K562 (cell line): ENCODE measurements around the gene DCT. TPM values are rescaled to one million over a fixed set of nuclear protein-coding genes. Genes with fewer than 3 reads are reported as not detected.

ENCODE experiments used
- ATAC-seq: fragments of 200-7000 bp; cut with Tn5 transposase; 3 replicates; pipeline ENCODE4 v1.9.1; 2020; ENCODE audit warnings: moderate library complexity
- BruUV-seq: library from RNA; stranded (reverse); fragments of 400-500 nt; replicated peaks from 2 replicates; lab custom pipeline; 2021; lab: Mats Ljungman, UMichigan
- CTCF ChIA-PET: fragments of 300-600 bp; formaldehyde crosslinking; extraction: SDS; loops from one replicate; lab custom pipeline; 2021; ENCODE audit warnings: low intra/inter-chr PET ratio; lab: Yijun Ruan, JAX
- POLR2A ChIA-PET: fragments of 300-600, 350-650 bp; sonication (Branson Sonifier 250); formaldehyde crosslinking; extraction: SDS; loops from one replicate; lab custom pipeline; 2021; ENCODE audit warnings: antibody characterized with exemption, inconsistent platforms; lab: Yijun Ruan, JAX
- DNase-seq, 4 experiments: peaks; one replicate each; pipeline versions ENCODE4 v3.0.0 to v3.0.0-alpha.2; 2011 to 2018; ENCODE audit warnings: low spot score in 3 of 4, mixed read lengths in 3 of 4; ENCODE audit errors: extremely low read depth in 1 of 4
- FAIRE-seq: peaks from 2 replicates; lab custom pipeline; 2011; peaks lifted over from hg19 to GRCh38; lab: Jason Lieb, UNC
- H2AFZ ChIP-seq: 2 replicates; pipeline ENCODE4 v1.6.0; 2011; ENCODE audit warnings: low read depth, low read length, control low read depth, inconsistent platforms
- H3K27ac ChIP-seq: fragments of 200-600 bp; 3 replicates; pipeline ENCODE4 v1.8.0; 2011; ENCODE audit warnings: low read depth, mild to moderate bottlenecking, control low read depth, inconsistent platforms, low read length, moderate library complexity, mixed read lengths; ENCODE audit errors: extremely low read depth
- H3K27me3 ChIP-seq, 2 experiments: fragments of 300-600 bp in 1 of 2; 2 replicates in 1 of 2; 3 replicates in 1 of 2; pipeline versions ENCODE4 v1.6.0 to v1.8.0; 2011; ENCODE audit warnings: inconsistent platforms in 2 of 2, low read length in 2 of 2, mild to moderate bottlenecking in 1 of 2, mixed read lengths in 1 of 2, moderate library complexity in 1 of 2; ENCODE audit not compliant: control insufficient read depth in 2 of 2, insufficient read depth in 2 of 2
- H3K36me3 ChIP-seq: fragments of 300-600 bp; 3 replicates; pipeline ENCODE4 v1.8.0; 2011; ENCODE audit warnings: mild to moderate bottlenecking, low read length, inconsistent platforms; ENCODE audit not compliant: control insufficient read depth, insufficient read depth
- H3K4me1 ChIP-seq, 2 experiments: fragments of 200-600 bp in 1 of 2; replicated peaks in 1 of 2; 2 replicates in 1 of 2; 3 replicates in 1 of 2; pipeline versions ENCODE4 v1.5.1 to v1.8.0; 2011; ENCODE audit warnings: inconsistent platforms in 2 of 2, low read length in 2 of 2, mild to moderate bottlenecking in 1 of 2, mixed read lengths in 1 of 2, moderate library complexity in 1 of 2; ENCODE audit not compliant: control insufficient read depth in 2 of 2, insufficient read depth in 2 of 2
- H3K4me2 ChIP-seq: 2 replicates; pipeline ENCODE4 v1.6.1; 2011; ENCODE audit warnings: low read length, control low read depth, inconsistent platforms, mixed read lengths; ENCODE audit not compliant: insufficient read depth
- H3K4me3 ChIP-seq: fragments of 200-600 bp; sonication (generic), shearing (Covaris generic); 2 replicates; pipeline ENCODE4 v1.5.1; 2016; ENCODE audit warnings: control low read depth, inconsistent platforms
- H3K79me2 ChIP-seq: fragments of 200-600 bp; 3 replicates; pipeline ENCODE4 v1.8.0; 2011; ENCODE audit warnings: low read length, inconsistent platforms; ENCODE audit not compliant: control insufficient read depth, insufficient read depth
- H3K9ac ChIP-seq, 2 experiments: 2 replicates each; pipeline versions ENCODE4 v1.6.0 to v1.6.1; 2011; ENCODE audit warnings: low read depth in 2 of 2, low read length in 2 of 2, control low read depth in 1 of 2, inconsistent platforms in 1 of 2, mild to moderate bottlenecking in 1 of 2, mixed read lengths in 1 of 2; ENCODE audit not compliant: insufficient read depth in 1 of 2
- H3K9me1 ChIP-seq: one replicate; pipeline ENCODE4 v1.6.0; 2011; ENCODE audit warnings: inconsistent platforms, mild to moderate bottlenecking, low read length, moderate library complexity; ENCODE audit not compliant: control insufficient read depth, insufficient read depth
- H3K9me3 ChIP-seq: replicated peaks from 2 replicates; pipeline ENCODE4 v1.5.1; 2011; ENCODE audit warnings: low read depth, low read length, inconsistent platforms; ENCODE audit not compliant: control insufficient read depth, insufficient read depth
- H4K20me1 ChIP-seq: replicated peaks from 2 replicates; pipeline ENCODE4 v1.6.1; 2011; ENCODE audit warnings: low read length, inconsistent platforms, mixed read lengths; ENCODE audit not compliant: control insufficient read depth, insufficient read depth
- CBFA2T3 ChIP-seq: fragments of 450-650 bp; IDR thresholded peaks from 2 replicates; pipeline ENCODE4 v1.6.1; 2017
- EGR1 ChIP-seq: fragments of 450-650 bp; conservative IDR thresholded peaks from 2 replicates; pipeline ENCODE4 v1.6.1; 2017; ENCODE audit warnings: mild to moderate bottlenecking
- FOSL1 ChIP-seq: fragments of 200-800 bp; sonication (Bioruptor generic); conservative IDR thresholded peaks from 2 replicates; pipeline ENCODE4 v1.6.1; 2016; ENCODE audit warnings: missing genetic modification characterization, missing compliant biosample characterization
- FOXK1 ChIP-seq: sonication (generic); formaldehyde crosslinking; IDR thresholded peaks from 2 replicates; pipeline ENCODE4 v1.8.0; 2022; ENCODE audit warnings: missing genetic modification reagents, mild to moderate bottlenecking, borderline replicate concordance
- GATAD2A ChIP-seq: fragments of 450-650 bp; IDR thresholded peaks from 2 replicates; pipeline ENCODE4 v1.6.1; 2017
- NCOA6 ChIP-seq: fragments of 450-650 bp; IDR thresholded peaks from 2 replicates; pipeline ENCODE4 v1.6.1; 2017; ENCODE audit warnings: mild to moderate bottlenecking
- ZNF316 ChIP-seq: fragments of 450-650 bp; IDR thresholded peaks from 2 replicates; pipeline ENCODE4 v1.6.1; 2016
- ZNF384 ChIP-seq: IDR thresholded peaks from 2 replicates; pipeline ENCODE4 v1.6.1; 2012; ENCODE audit warnings: low read depth, low read length, improper control_type of control experiment
- ZSCAN29 ChIP-seq: fragments of 450-650 bp; IDR thresholded peaks from 2 replicates; pipeline ENCODE4 v1.6.1; 2017
- WGBS: fragments of 100-300 bp; shearing (Covaris generic); methylation state at CpG from one replicate; pipeline ENCODE4 v1.1.6; 2016; ENCODE audit warnings: low coverage, mixed read lengths; ENCODE audit not compliant: insufficient coverage; ENCODE audit errors: missing lambda C conversion rate; 5-methylcytosine and 5-hydroxymethylcytosine counted together
- in situ Hi-C: fragments of 300-500 bp; cut with MboI; formaldehyde crosslinking; loops from 4 replicates; pipeline ENCODE4 v1.15.0; 2018; ENCODE audit warnings: inconsistent platforms, mixed read lengths
- intact Hi-C: fragments of 100-400 bp; cut with micrococcal nuclease; formaldehyde crosslinking; loops from 2 replicates; pipeline ENCODE4 v1.14.2; 2022
- polyA plus RNA-seq, 8 experiments: library from polyadenylated mRNA; depleted of rRNA in 4 of 8; stranded (reverse) in 5 of 8; unstranded in 3 of 8; fragments of >200 nt; fragmentation: Nextera tagmentation in 2 of 8; fragmentation: Illumina TruSeq in 1 of 8; extraction: Ambion mirVana in 2 of 8; extraction: Trizol in 1 of 8; gene quantifications; 2 replicates each; pipeline versions ENCODE4 v1.2.1 to v1.2.3, GENCODE V29; 2011 to 2014; ENCODE audit warnings: inconsistent platforms in 1 of 8, missing spikeins in 1 of 8
- total RNA-seq, 7 experiments: library from RNA; depleted of rRNA in 6 of 7; stranded (reverse); fragments of >200 nt in 6 of 7; fragmentation: Illumina TruSeq in 2 of 7; extraction: Trizol in 2 of 7; gene quantifications; 2 replicates each; pipeline versions ENCODE4 v1.2.1 to v1.2.3, GENCODE V29; 2011 to 2021; ENCODE audit warnings: low replicate concordance in 1 of 7

The DCT gene
- total and polyA plus RNA-seq, 9 of the 15 experiments (the other 6 are each of a cell fraction or from before 2014, with no cell fraction given): 0.11 to 0.83 (median 0.57) TPM

- Histone ChIP-seq H3K4me2 (no peak overlapping the region), H3K9me1 (no peaks in the 10 kb centered on the region), H4K20me1 (no peaks in the 10 kb centered on the region), H3K9me3 (no peaks in the 10 kb centered on the region), H3K4me1 (no peaks in the 10 kb centered on the region; a peak in 1 of 5 replicates), H3K27ac (no peak overlapping the region), H2AFZ (no peak overlapping the region), H3K4me3 (no peak overlapping the region), H3K79me2 (no peaks in the 10 kb centered on the region), H3K36me3 (no peaks in the 10 kb centered on the region), H3K9ac (no peak overlapping the region), H3K27me3 (peaks cover 3 to 5% of the 10 kb centered on the region in 2 experiments; a peak in 2 of 5 replicates)
- no CpG with 5 or more reads among the region's 1 CpG for WGBS
- BruUV-seq: no TSS peak
- intact Hi-C loops (no loop called here), in situ Hi-C loops (no loop called here)
- ATAC-seq: peak; percentile 59
- ChIA-PET POLR2A (interaction anchor here (1.1 kb wide), 1 partner anchor 11 kb away, joined by 3 read pairs; no protein-coding TSS in a partner anchor), CTCF (no interaction called here)
- no peak for FAIRE-seq
- peak; percentile 36 for TF ChIP-seq EGR1
- no peak for TF ChIP-seq ZSCAN29
- TF ChIP-seq GATAD2A: no peak
- peak; percentile 40 for TF ChIP-seq FOSL1
- TF ChIP-seq NCOA6: no peak
- no peak for TF ChIP-seq ZNF384
- TF ChIP-seq CBFA2T3: peak; percentile 32; the same call in 1 of the 2 replicates
- peak in 2 of 4 experiments; percentile 31 to 41 for DNase-seq
Observed at GRCh38 chr13:94464771-94465170, 14.7 kb downstream of the DCT start.

GRCh38 chr13:94462670-94463069 is 16.8 kb downstream of the DCT start:
- Histone ChIP-seq H3K4me2 (no peak overlapping the region), H3K79me2 (no peaks in the 10 kb centered on the region), H3K27me3 (no peaks in the 10 kb centered on the region), H3K9me1 (no peaks in the 10 kb centered on the region), H3K9ac (no peak overlapping the region), H3K27ac (no peak overlapping the region)
- in situ Hi-C loops: no loop called here
- POLR2A ChIA-PET: no interaction called here
- BruUV-seq: no TSS peak
- intact Hi-C loops: no loop called here
- FAIRE-seq: no peak
- TF ChIP-seq FOXK1 (CRISPR knock-in tag) (no peak), ZNF316 (peak; percentile 40; the same call in 1 of the 2 replicates)
- TF ChIP-seq, all 486 proteins: peak for 1
- H3K4me3 ChIP-seq: no peak overlapping the region
- no peaks in the 10 kb centered on the region for H4K20me1 ChIP-seq
- no peaks in the 10 kb centered on the region; a peak in 1 of 5 replicates for H3K4me1 ChIP-seq
- no peak overlapping the region for H2AFZ ChIP-seq
- 5% methylated on average over 6 of the region's 6 CpGs for WGBS
- DNase-seq (no peak), ATAC-seq (no peak)
- no peaks in the 10 kb centered on the region for H3K36me3 ChIP-seq
- CTCF ChIA-PET: no interaction called here
- H3K9me3 ChIP-seq: no peaks in the 10 kb centered on the region
